ENCODE results near the gene SLC8A2.
"Not testable (repeated sequence)": the region's sequence is repeated elsewhere in the genome, so short reads cannot be mapped to it uniquely, and the experiment has no call there.

DNA sequence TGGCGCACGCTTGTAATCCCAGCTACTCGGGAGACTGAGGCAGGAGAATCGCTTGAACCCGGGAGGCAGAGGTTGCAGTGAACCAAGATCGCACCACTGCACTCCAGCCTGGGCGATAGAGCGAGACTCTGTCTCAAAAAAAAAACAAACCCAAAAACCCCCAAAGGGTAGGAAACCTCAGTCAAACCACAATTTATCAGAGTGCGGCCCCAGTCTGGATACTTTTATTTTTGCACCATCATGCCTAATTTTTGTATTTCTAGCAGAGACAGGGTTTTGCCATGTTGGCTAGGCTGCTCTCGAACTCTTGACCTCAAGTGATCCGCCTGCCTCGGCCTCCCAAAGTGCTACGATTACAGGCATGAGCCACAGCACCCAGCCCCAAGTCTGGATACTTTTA, 14.5 kb upstream of the SLC8A2 start:
- TF ChIP-seq JUND (IDR thresholded peaks at IDR 0.05; ENCODE audit: low read length); EZH2 (IDR thresholded peaks at IDR 0.05; ENCODE audit: low read depth, low read length, severe bottlenecking): not testable (repeated sequence)
